ENCODE measurements around the gene ZNF234.
"Not testable (repeated sequence)": the region's sequence is repeated elsewhere in the genome, so short reads cannot be mapped to it uniquely, and the experiment has no call there.

The ZNF234 gene
- total RNA-seq: 7.7 reads per million, percentile 27 among the genes with 10 or more reads in this experiment

DNA sequence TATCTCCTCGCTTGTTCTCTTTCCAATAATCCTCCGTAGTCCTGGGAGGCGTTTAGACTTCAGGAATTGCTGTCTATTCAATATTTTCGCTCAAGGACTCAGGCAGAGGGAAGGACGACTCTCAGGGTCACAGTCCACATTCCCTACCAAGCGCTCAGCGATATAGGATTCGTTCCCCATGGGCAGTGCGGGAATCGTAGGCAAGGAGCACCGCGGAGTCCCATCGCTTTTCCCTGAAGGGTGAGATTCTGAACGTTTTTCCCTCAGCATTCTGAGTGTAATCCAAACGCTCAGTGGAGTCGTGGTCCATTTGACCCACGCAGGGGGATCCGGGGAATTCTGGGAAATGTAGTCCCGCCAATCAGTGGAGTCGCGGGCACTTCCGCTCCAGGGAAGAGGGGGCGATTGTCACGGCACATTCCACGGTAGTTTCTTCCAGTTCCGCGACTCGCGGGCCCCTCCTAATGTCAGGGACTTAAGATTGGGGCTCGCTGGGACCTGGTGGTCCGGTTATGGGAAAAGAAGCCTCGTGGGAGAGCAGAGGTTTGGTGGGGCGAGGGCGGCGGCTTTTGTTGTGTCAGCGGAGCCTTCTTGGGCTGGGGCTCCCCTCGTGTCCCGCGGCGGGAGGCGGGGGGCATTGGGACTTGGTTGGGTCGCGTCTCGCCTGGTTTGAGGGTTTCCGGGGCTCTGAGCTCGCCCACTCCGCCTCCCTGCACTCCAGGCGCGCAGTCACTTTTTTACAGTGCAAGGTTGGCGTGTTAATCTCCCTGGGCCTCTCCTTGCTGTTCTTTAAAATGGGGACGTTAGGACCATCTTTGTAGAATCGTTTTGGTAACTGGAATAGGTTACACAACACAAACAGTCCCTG lies at the start of gene ZNF234:
ZNF234 (plus strand) TSS at position 364 of the 868 bp plus-strand sequence. CDS start 3,079 bp downstream, outside the sequence.
- DNase-seq: peak; percentile 59

DNA sequence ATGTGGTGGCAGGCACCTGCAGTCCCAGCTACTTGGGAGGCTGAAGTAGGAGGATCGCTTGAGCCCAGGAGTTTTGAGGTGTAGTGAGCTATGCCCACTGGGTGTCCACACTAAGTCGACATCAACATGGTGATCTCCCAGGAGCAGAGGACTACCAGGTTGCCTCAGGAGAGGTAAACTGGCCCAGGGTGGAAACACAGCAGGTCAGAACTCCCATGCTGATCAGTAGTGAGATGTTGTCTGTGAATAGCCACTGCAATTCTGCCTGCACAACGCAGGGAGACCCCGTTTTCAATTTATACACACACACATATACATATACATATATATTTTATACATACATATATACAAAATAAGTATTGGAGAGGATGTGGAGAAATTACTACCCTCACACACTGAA lies 49.2 kb upstream of the ZNF234 start:
- DNase-seq: no peak

DNA sequence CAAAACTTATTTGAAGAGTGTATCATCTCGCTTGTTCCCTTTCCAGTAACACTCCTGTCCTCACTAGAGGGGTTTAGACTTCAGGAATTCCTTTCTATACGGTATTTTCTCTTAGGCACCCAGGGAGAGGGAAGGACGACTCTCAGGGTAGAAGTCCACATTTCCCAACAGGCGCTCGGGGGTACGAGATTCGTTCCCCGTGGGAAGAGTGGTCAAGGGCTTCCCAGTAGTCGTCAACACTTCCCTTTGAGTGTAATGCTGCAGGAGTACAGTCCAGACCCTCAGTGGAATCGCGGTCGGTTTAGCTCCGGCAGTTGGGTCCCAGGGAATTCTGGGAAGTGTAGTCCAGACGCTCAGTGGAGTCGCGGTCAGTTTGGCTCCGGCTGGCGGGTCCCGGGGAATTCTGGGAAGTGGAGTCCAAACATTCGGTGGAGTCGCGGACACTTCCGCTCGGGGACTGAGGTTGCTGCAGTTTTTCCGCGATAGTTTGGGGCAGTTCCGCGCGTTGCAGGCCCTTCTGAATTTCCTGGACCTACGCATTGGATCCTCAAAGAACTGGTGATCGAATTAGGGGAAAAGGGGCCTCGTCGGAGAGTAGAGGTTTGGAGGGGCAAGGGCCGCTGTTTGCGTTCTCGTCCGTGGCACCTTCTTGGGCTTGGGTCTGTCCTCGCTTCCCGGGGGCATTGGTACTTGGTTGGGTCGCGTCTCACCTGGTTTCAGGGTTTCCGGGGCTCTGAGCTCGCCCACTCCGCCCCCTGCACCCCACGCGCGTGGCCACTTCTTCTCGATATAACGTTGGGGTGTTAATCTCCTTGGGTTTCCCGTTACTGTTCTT lies 47.2 kb upstream of the ZNF234 start, which contains the start of gene ZNF224:
ZNF224 (plus strand) TSS at position 431 of the 835 bp plus-strand sequence. CDS start 3,513 bp downstream, outside the sequence.
- peak; percentile 73 for DNase-seq

DNA sequence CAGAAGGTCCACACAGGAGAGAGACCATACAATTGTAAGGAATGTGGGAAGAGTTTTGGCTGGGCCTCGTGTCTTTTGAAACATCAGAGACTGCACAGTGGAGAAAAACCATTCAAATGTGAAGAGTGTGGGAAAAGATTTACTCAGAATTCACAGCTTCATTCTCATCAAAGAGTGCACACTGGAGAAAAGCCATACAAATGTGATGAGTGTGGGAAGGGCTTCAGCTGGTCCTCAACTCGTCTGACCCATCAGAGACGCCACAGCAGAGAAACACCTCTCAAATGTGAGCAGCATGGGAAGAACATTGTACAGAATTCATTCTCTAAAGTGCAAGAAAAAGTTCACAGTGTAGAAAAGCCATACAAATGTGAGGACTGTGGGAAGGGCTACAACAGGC lies 33.6 kb upstream of the ZNF234 start:
- DNase-seq: no peak

DNA sequence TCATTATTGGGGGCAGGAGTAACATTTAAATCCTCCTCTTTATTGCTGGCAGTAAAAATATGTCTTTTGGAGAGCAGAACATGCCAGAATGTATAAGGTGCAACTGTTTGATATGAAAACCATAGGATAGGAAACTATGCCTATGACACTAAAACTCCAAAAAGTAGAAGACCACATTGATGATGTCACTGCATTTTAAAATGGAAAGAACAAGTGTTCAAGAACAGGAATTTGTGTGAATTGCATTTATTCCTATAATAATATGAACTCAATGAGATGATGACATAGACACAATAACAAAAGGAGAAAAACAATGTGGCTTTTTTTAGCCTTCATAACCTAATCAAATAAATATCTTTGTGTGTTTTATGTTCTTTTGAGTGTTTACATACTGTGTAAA lies 31.9 kb upstream of the ZNF234 start:
- no peak for DNase-seq

DNA sequence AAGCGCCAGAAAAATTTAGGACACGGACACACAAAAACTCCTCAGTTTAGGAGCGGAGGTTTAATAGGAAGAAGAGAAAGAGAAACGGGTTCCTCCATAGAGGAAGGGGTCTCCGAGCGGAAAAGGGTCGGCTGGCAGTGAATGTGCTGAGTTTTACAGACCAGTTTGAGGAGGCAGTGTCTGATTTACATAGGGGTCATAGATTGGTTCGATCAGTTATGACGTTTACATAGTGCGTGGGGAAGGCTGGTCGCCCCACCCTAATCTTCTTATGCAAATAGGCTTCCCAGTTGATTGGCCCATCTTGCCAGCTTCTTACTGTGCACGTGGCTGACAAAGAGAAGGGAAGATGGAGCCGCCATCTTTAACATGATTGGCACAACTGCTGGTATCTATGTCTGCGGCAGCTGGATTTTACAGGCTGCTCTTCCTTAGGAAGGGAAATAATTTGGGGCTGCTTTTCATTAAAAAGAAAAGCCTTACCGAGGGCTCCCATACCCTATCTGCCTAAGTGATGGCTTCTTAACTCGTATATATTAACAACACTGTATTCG lies 29.4 kb upstream of the ZNF234 start:
- no peak for DNase-seq

DNA sequence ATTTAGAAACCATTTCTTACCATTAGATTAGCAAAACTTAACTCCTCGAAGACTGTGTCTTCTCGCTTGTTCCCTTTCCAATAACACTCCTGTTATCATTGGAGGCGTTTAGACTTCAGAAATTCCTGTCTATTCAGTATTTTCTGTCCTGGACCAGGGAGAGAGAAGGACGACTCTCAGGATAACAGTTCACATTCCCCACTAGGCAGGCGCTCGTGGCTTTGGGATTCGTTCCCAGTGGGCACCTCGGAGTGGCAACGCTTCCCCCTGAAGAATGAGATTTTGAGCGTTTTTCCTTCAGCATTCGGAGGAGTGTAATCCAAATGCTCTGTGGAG lies 28.6 kb upstream of the ZNF234 start:
- no peak for DNase-seq

DNA sequence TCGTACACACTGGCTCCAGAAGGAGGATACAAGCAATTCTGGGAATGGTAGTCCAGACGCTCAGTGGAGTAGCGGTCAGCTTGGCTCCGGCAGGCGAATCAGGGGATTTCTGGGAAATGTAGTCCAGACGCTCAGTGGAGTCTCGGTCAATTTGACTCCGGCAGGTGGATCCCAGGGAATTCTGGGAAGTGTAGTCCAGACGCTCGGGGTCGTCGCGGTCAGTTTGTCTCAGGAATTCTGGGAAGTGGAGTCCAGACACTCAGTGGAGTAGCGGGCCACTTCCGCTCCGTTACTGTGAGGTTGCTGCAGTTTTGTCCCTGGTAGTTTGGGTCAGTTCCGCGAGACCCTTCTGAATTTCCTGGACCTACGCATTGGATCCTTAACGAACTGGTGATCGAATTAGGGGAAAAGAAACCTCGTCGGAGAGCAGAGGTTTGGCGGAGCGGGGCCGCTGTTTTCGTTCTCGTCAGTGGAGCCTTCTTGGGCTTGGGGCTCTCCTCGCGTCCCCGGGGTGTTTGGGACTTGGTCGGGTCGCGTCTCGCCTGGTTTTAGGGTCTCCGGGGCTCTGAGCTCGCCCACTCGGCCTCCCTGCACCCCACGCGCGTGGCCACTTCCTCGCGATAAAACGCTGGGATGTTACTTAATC lies 28.1 kb upstream of the ZNF234 start, which contains the start of gene ZNF225:
ZNF225 (plus strand) TSS at position 262 of the 646 bp plus-strand sequence. CDS start 2,429 bp downstream, outside the sequence.
- peak; percentile 71 for DNase-seq

DNA sequence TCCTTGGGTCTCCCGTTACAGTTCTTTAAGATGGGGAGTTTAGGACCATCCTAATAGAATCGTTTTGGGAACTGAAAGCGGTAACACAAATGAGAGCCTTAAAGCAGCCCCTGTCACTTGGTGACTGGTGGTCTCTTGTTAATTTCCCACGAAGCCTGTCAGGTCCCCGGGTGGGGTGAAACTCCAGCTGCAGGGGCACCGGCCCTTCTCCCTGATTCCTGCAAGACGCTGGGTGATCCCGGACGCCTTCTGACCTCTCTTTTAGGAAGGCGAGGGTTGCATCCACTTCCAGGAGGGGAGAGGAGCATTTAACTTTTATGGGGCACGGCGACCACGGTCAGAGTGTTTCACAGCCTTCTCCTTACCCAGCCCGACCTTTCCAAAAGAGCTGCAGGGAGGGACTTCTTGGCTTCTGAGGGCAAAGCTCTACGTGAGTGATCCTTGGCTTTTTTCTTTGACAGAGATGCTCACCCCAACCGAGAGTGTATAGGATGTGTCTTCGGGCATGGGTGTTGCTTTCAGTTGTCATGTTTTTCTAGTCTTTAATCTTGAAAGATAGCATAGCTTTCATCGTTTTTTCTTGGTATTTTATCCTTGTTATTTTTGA lies 27.5 kb upstream of the ZNF234 start:
- DNase-seq: no peak

DNA sequence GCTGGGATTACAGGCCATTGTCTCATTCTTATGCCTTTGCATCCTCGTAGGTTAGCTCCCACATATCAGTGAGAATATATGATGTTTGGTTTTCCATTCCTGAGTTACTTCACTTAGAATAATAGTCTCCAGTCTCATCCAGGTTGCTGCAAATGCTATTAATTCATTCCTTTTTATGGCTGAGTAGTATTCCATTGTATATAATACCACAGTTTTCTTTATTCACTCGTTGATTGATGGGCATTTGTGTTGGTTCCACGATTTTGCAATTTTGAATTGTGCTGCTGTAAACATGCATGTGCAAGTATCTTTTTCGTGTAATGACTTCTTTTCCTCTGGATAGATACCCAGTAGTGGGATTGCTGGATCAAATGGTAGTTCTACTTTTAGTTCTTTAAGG lies 20.2 kb upstream of the ZNF234 start:
- not testable (repeated sequence) for DNase-seq

DNA sequence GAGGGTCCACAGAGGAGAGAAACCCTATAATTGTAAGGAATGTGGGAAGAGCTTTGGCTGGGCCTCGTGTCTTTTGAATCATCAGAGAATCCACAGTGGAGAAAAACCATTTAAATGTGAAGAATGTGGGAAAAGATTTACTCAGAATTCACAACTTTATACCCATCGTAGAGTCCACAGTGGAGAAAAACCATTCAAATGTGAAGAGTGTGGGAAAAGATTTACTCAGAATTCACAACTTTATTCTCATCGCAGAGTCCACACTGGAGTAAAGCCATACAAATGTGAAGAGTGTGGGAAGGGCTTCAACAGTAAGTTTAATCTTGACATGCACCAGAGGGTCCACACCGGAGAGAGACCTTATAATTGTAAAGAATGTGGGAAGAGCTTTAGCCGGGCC lies 9.4 kb upstream of the ZNF234 start:
- no peak for DNase-seq

DNA sequence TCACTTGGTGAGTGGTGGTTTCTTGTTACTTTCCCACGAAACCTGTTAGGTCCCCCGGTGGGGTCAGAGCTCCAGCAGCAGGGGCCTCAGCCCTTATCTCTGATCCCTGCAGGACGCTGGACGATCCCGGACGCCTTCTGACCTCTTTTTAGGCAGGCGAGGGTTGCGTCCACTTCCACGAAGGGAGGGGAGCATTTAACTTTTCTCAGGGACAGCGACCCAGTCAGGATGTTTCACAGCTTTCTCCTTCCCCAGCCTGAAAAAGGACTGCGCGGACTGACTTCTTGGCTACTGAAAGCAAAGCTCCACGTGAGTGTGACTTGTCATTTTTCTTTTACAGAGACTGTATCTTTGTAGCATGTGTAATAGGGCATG lies 692 bp downstream of the ZNF234 start:
- DNase-seq: no peak

DNA sequence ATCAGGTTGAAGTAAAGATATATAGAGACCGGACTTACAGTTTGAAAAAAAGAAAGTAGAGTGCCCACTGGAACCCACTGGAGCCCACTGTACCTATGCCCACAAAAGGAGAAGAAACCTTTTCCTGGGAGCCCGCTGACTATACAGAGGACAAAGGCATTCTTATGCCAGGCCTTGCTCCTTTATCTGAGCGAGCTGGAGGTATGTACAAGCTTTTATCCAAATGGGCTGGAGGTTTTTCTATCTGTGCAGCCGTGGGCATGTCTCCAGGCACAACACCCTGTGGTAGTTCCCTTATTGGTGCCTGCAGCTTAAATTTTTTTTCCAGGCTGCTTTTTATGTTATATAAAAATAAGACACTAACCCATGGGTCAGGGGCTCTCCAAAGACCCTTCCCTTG lies 8.4 kb downstream of the ZNF234 start:
- no peak for DNase-seq

DNA sequence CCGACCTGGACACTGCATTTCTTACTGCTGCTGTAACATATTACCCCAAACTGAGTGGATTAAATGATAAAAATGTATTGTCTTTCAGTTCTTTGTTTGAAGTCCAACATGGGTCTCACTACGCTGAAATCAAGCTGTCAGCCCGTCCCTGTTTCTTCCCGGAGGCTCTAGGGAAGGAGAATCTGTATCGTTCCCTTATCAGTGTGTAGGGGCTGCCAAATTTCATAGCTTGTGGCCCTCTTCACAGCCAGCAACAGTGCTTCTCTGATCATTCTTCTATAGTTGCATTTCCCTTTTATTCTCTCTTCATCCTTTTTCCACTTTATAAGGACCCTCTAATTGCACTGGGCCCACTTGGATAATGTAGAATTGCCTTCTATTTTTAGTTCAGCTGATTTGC lies 10.1 kb downstream of the ZNF234 start:
- no peak for DNase-seq

DNA sequence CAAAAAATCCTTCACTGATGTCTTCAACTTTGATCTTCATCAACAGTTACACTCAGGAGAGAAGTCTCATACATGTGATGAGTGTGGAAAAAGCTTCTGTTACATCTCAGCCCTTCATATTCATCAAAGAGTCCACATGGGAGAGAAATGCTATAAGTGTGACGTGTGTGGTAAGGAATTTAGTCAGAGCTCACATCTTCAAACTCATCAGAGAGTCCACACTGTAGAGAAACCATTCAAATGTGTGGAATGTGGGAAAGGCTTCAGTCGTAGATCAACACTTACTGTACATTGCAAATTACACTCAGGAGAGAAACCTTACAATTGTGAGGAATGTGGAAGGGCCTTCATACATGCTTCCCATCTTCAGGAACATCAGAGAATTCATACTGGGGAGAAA lies 15.1 kb downstream of the ZNF234 start:
- no peak for DNase-seq

DNA sequence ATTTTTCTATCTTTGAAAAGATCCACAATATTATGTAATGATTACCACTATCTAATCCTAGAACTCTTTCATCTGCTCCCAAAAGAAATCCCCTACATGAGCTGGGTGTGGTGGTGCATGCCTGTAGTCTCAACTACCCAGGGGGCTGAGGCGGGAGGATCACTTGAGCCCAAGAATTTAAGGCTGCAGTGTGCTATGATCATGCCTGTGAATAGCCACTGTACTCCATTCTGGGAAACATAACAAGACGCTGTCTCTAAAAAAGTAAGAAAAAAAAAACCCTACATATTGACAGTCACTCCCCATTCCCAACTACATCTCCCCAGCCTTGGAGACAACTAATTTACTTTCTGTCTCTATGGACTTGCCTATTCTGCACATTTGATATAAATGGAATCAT lies 22.4 kb downstream of the ZNF234 start:
- DNase-seq: no peak

DNA sequence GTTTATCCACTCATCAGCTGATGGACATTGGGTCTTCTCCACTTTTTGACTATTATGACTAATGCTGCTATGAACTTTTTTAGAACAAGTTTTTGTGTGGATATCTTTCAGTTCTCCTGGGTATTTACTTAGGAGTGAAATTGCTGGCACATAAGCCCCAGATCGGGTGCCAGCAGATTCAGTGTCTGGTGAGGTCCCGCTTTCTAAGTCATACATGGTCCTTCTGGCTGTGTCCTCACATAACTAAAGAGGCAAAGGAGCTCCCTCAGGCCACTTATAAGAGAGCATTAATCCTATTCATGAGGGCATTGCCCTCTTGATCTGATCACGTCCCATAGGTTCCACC lies 22.9 kb downstream of the ZNF234 start:
- no peak for DNase-seq

DNA sequence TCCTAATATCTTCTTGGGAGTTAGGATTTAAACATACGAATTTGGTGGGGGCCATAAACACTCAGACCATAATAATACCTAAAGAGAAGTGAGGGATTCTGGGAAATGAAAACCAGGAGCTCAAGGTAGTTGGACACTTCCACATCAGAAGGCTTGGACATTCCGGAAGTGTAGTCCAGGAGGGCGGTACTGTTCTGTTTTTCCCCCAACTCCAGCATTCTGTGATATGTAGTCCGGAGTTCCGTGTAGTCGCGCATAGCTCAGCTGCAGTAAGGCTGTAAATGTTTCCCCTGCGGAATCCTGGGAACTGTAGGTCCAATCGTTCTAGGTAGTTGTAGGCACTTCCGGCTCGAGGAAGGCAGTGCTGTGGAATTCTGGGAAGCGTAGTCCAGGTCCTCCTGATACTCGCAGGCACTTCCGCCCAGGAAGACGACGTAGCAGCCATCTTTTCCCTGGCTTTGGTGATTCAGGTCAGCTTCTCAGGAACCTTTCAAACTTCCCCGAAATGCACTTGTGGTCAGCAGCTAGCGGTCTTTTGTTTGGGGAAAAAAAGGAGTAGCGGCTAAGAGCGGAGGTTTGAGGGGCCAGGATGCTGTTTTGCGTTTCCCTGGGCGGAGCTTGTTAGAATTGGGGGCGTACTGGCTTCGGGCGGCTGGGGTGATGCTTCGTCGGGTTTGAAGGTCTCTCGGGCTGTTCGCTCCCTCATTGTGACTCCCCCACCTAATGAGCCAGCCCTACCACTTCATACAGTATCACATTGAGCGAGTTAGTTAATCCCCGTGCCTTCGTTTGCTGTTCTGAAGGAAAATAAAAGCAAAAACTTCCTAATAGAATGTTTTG lies 23.5 kb downstream of the ZNF234 start, which contains the start of gene ZNF226:
ZNF226 (plus strand) TSS at position 428 of the 840 bp plus-strand sequence. CDS start 4,981 bp downstream, outside the sequence.
- peak; percentile 69 for DNase-seq

DNA sequence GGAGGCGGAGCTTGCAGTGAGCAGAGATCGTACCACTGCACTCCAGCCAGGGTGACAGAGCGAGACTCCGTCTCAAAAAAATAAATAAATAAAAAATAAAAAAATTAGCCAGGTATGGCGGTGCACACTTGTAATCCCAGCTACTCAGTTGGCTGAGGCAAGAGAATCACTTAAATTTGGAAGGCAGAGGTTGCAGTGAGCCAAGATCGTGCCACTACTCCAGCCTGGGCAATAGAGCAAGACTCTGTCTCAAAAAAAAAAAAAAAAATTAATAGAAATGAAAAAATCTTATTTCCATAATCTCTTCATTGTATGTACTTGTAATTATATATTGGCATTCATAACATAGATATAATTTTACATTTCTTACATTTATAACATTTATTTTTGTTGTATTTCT lies 29.3 kb downstream of the ZNF234 start:
- DNase-seq: not testable (repeated sequence)

DNA sequence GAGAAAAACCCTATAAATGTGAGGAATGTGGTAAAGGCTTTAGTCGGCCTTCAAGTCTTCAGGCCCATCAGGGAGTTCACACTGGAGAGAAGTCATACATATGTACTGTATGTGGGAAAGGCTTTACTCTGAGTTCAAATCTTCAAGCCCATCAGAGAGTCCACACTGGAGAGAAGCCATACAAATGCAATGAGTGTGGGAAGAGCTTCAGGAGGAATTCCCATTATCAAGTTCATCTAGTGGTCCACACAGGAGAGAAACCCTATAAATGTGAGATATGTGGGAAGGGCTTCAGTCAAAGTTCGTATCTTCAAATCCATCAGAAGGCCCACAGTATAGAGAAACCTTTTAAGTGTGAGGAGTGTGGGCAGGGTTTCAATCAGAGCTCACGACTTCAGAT lies 35.2 kb downstream of the ZNF234 start:
- no peak for DNase-seq

DNA sequence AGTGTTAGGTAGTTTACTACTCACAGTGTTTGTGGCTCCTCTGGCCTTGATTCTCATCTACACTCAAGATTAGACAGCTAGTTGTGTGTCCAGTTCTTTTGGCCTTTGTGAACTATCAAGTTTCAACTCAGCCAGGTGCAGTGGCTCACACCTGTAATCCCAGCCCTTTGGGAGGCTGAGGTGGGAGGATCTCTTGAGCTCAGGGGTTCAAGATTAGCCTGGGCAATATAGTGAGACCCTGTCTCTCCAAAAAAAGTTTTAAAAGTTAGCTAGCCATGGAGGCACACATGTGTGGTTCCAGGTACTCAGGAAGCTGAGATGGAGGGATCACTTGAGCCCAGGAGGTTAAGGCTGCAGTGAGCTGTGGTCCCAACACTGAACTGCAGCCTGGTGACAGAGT lies 39.6 kb downstream of the ZNF234 start:
- DNase-seq: no peak

Measured in effector CD4-positive, alpha-beta T cell (primary cell).